K562 (cell line): ENCODE data around the gene CNPY2. TPM values are rescaled to one million over a fixed set of nuclear protein-coding genes. Genes with fewer than 3 reads are reported as not detected.

Experiments used
- ARHGAP35 ChIP-seq: fragments of 450-650 bp; IDR thresholded peaks from 2 replicates; pipeline ENCODE4 v1.6.1; 2018; ENCODE audit not compliant: partially characterized antibody
- CHD1 ChIP-seq: fragments of 200-600 bp; sonication (generic); IDR thresholded peaks from one replicate; pipeline ENCODE4 v1.6.1; 2012; ENCODE audit warnings: mild to moderate bottlenecking, moderate library complexity, low read length, inconsistent platforms
- DPF2 ChIP-seq: fragments of 450-650 bp; IDR thresholded peaks from 2 replicates; pipeline ENCODE4 v1.6.1; 2016
- EP400 ChIP-seq: fragments of 450-650 bp; IDR thresholded peaks from 2 replicates; pipeline ENCODE4 v1.6.1; 2017; ENCODE audit warnings: antibody characterized with exemption, mild to moderate bottlenecking, moderate library complexity
- ERF ChIP-seq: fragments of 450-650 bp; formaldehyde crosslinking; IDR thresholded peaks from 2 replicates; pipeline ENCODE4 v1.4.0; 2020; ENCODE audit warnings: mild to moderate bottlenecking, mixed read lengths
- FIP1L1 ChIP-seq: fragments of 200-400 bp; formaldehyde crosslinking; IDR thresholded peaks from 2 replicates; pipeline ENCODE4 v1.6.1; 2018; ENCODE audit warnings: mild to moderate bottlenecking, low read depth, low read length; ENCODE audit not compliant: poor library complexity, severe bottlenecking
- HNRNPUL1 ChIP-seq: fragments of 200-400 bp; formaldehyde crosslinking; IDR thresholded peaks from 2 replicates; pipeline ENCODE4 v1.6.1; 2017; ENCODE audit warnings: low read length
- KLF6 ChIP-seq: fragments of 250-450 bp; sonication (Bioruptor Pico); IDR thresholded peaks from 2 replicates; pipeline ENCODE4 v1.4.0; 2020; ENCODE audit warnings: mild to moderate bottlenecking, moderate library complexity, borderline replicate concordance
- MCM2 ChIP-seq: fragments of 450-650 bp; IDR thresholded peaks from 2 replicates; pipeline ENCODE4 v1.6.1; 2017; ENCODE audit warnings: low read depth, mild to moderate bottlenecking
- PRPF4 ChIP-seq: fragments of 200-400 bp; formaldehyde crosslinking; IDR thresholded peaks from one replicate; pipeline ENCODE4 v1.6.1; 2017; ENCODE audit warnings: low read length, low read depth, mild to moderate bottlenecking; ENCODE audit not compliant: insufficient read depth, poor library complexity, severe bottlenecking
- RBM15 ChIP-seq: fragments of 200-400 bp; formaldehyde crosslinking; IDR thresholded peaks from 2 replicates; pipeline ENCODE4 v1.6.1; 2018; ENCODE audit warnings: mild to moderate bottlenecking, low read length, moderate library complexity; ENCODE audit not compliant: insufficient read depth
- RUNX1 ChIP-seq: sonication (generic); IDR thresholded peaks from 2 replicates; pipeline ENCODE4 v1.6.1; 2016; ENCODE audit warnings: antibody characterized with exemption, low read depth
- SMAD3 ChIP-seq: fragments of 450-650 bp; formaldehyde crosslinking; conservative IDR thresholded peaks from 2 replicates; pipeline ENCODE4 v1.4.0; 2020; ENCODE audit warnings: mild to moderate bottlenecking
- SMARCA5 ChIP-seq: fragments of 450-650 bp; IDR thresholded peaks from 2 replicates; pipeline ENCODE4 v1.6.1; 2016
- SNIP1 ChIP-seq: fragments of 450-650 bp; IDR thresholded peaks from 2 replicates; pipeline ENCODE4 v1.7.1; 2017; ENCODE audit warnings: low read depth, mild to moderate bottlenecking
- SRSF1 ChIP-seq: fragments of 200-400 bp; formaldehyde crosslinking; IDR thresholded peaks from 2 replicates; pipeline ENCODE4 v1.6.1; 2017; ENCODE audit warnings: mild to moderate bottlenecking, low read depth, low read length, moderate library complexity
- TCF3 ChIP-seq: sonication (generic); formaldehyde crosslinking; IDR thresholded peaks from 2 replicates; pipeline ENCODE4 v1.4.0; 2020; ENCODE audit warnings: mild to moderate bottlenecking, missing genetic modification reagents
- TOE1 ChIP-seq, 2 experiments: fragments of 450-650 bp in 1 of 2; sonication (generic) in 1 of 2; formaldehyde crosslinking in 1 of 2; IDR thresholded peaks; 2 replicates each; pipeline versions ENCODE4 v1.7.1 to v1.8.0; 2016 to 2022; ENCODE audit warnings: borderline replicate concordance in 2 of 2, mild to moderate bottlenecking in 2 of 2, antibody characterized with exemption in 1 of 2, inconsistent platforms in 1 of 2, low read depth in 1 of 2, missing genetic modification reagents in 1 of 2, moderate library complexity in 1 of 2
- TRIM28 ChIP-seq: fragments of 450-650 bp; IDR thresholded peaks from 2 replicates; pipeline ENCODE4 v1.6.1; 2017
- ZMIZ1 ChIP-seq, 2 experiments: fragments of 150-350 bp in 1 of 2; IDR thresholded peaks; 2 replicates each; pipeline ENCODE4 v1.6.1; 2012 to 2016; ENCODE audit warnings: low read depth in 2 of 2, low read length in 2 of 2, mild to moderate bottlenecking in 1 of 2, moderate library complexity in 1 of 2
- ZNF146 ChIP-seq: IDR thresholded peaks from one replicate; pipeline ENCODE4 v1.6.1; 2018; ENCODE audit warnings: missing compliant biosample characterization; ENCODE audit not compliant: unreplicated experiment
- ZNF444 ChIP-seq: fragments of 250-450 bp; sonication (Bioruptor Pico); IDR thresholded peaks from 2 replicates; pipeline ENCODE4 v1.4.0; 2020; ENCODE audit warnings: mild to moderate bottlenecking, moderate library complexity
- polyA plus RNA-seq, 8 experiments: library from polyadenylated mRNA; depleted of rRNA in 4 of 8; stranded (reverse) in 5 of 8; unstranded in 3 of 8; fragments of >200 nt; fragmentation: Nextera tagmentation in 2 of 8; fragmentation: Illumina TruSeq in 1 of 8; extraction: Ambion mirVana in 2 of 8; extraction: Trizol in 1 of 8; gene quantifications; 2 replicates each; pipeline versions ENCODE4 v1.2.1 to v1.2.3, GENCODE V29; 2011 to 2014; ENCODE audit warnings: inconsistent platforms in 1 of 8, missing spikeins in 1 of 8
- total RNA-seq, 7 experiments: library from RNA; depleted of rRNA in 6 of 7; stranded (reverse); fragments of >200 nt in 6 of 7; fragmentation: Illumina TruSeq in 2 of 7; extraction: Trizol in 2 of 7; gene quantifications; 2 replicates each; pipeline versions ENCODE4 v1.2.1 to v1.2.3, GENCODE V29; 2011 to 2021; ENCODE audit warnings: low replicate concordance in 1 of 7
- TF ChIP-seq, protein P1 (sequence below): sonication (generic); formaldehyde crosslinking; IDR thresholded peaks from 2 replicates; pipeline ENCODE4 v1.8.1; 2022; ENCODE audit warnings: missing genetic modification reagents
- TF ChIP-seq, protein P2 (sequence below): sonication (generic); formaldehyde crosslinking; IDR thresholded peaks from 2 replicates; pipeline ENCODE4 v1.8.0; 2022; ENCODE audit warnings: mild to moderate bottlenecking, low read depth, missing genetic modification reagents

Gene CNPY2
- total and polyA plus RNA-seq, 9 of the 15 experiments (the other 6 are each of a cell fraction or from before 2014, with no cell fraction given) = 33.8 to 190 (median 138) TPM

DNA sequence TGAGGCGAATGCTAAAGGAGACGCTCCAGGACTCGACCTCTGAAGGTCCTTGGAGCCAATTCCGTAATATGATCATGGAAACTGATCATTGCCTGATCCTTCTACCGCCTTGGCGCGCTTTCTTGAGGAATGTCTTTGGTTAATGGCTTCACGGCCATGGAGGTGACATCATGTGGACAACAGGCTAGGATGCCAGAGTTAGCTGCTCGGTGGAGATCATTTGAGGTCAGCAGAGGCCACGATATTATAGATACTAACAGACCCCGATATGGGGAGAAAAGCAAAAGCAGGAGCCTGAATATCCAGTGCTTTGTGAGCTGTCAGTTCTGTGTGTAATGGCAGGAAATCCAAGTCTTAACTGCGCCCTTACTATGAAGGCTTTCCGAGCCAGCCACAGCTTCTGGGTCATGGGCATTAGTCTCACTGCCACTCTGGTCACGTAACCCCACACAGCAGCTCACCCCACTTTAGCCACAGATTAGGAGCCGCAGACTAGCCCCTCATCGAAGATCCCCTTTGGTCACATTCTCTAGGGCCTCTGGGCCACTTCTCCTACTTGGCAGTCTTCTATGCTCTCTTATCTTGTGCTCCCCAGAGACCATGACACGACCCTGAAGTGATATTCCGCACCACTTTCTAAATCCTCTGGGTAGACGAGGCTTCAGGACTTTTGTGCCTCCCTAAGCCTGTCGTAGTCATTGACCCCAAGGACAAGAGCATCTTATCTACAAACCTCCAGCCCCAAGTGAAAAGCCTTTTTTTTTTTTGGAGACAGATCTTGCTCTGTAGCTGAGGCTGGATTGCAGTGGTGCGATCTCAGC is 14.9 kb downstream of the CNPY2 start (continued):
- no peak for TF ChIP-seq EP400
- TF ChIP-seq, protein P1, sequence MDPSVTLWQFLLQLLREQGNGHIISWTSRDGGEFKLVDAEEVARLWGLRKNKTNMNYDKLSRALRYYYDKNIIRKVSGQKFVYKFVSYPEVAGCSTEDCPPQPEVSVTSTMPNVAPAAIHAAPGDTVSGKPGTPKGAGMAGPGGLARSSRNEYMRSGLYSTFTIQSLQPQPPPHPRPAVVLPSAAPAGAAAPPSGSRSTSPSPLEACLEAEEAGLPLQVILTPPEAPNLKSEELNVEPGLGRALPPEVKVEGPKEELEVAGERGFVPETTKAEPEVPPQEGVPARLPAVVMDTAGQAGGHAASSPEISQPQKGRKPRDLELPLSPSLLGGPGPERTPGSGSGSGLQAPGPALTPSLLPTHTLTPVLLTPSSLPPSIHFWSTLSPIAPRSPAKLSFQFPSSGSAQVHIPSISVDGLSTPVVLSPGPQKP (CRISPR knock-in tag) = no peak
- TF ChIP-seq RUNX1 = no peak
- TF ChIP-seq ARHGAP35 = no peak
- TF ChIP-seq KLF6 (CRISPR knock-in tag) = no peak
- no peak for TF ChIP-seq ZNF146 (CRISPR knock-in tag)
- peak; percentile 90 for TF ChIP-seq TCF3 (CRISPR knock-in tag)
- TF ChIP-seq PRPF4 = no peak
- TF ChIP-seq CHD1 = peak; percentile 95
- no peak for TF ChIP-seq RBM15
- peak; percentile 42; the same call in 1 of the 2 replicates for TF ChIP-seq TRIM28
- no peak for TF ChIP-seq FIP1L1
- TF ChIP-seq, protein P2, sequence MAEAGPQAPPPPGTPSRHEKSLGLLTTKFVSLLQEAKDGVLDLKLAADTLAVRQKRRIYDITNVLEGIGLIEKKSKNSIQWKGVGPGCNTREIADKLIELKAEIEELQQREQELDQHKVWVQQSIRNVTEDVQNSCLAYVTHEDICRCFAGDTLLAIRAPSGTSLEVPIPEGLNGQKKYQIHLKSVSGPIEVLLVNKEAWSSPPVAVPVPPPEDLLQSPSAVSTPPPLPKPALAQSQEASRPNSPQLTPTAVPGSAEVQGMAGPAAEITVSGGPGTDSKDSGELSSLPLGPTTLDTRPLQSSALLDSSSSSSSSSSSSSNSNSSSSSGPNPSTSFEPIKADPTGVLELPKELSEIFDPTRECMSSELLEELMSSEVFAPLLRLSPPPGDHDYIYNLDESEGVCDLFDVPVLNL (CRISPR knock-in tag) = no peak
- TF ChIP-seq ZNF444 (CRISPR knock-in tag) = no peak
- no peak for TF ChIP-seq SNIP1
- no peak for TF ChIP-seq ERF (CRISPR knock-in tag)
- no peak for TF ChIP-seq MCM2
- TF ChIP-seq DPF2 = peak; percentile 95
- no peak for TF ChIP-seq HNRNPUL1
- peak in 1 of 2 experiments; percentile 34; a peak in 1 of 4 replicates for TF ChIP-seq ZMIZ1 (IDR thresholded peaks at IDR 0.05; ENCODE audit: low read depth in 2 of 2, low read length in 2 of 2)
- no peak; the same call in 1 of the 2 replicates for TF ChIP-seq TOE1 (IDR thresholded peaks at IDR 0.05; ENCODE audit: borderline replicate concordance)
- TF ChIP-seq TOE1 (CRISPR knock-in tag; IDR thresholded peaks at IDR 0.05; ENCODE audit: borderline replicate concordance, low read depth) = no peak
- no peak for TF ChIP-seq SRSF1
- 0 out of 2 replicates have a peak, but pooled peaks have one; percentile 49 for TF ChIP-seq SMAD3 (CRISPR knock-in tag)
- peak; percentile 63; the same call in 1 of the 2 replicates for TF ChIP-seq SMARCA5
